Measurements from ENCODE around the gene ARSG. TPM values are rescaled to one million over a fixed set of nuclear protein-coding genes. Genes with fewer than 3 reads are reported as not detected.

The ARSG gene
- total and polyA plus RNA-seq, 12 donors = 2.1 to 49.6 (median 12.7) TPM

DNA sequence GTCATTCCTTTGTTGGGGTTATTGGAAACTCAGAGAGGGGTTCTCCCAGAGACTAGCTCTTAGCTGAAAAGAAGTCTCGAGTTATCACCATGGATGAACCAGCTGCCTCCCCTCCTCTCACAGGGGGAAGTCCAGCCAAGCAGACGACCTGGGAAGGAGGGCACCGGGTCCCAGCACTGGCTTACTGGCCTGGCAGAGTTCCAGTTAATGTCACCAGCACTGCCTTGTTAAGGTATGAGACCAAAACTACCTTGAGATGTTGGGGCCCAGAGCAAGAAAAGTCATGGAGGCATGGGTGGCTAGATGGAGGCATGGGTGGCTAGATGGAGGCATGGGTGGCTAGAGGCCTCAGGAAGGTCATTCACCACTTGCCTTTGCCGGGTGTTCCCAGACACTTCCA lies 93.6 kb downstream of the ARSG start:
- Histone ChIP-seq H3K27ac (no peak overlapping the region), H3K9me3 (replicated peaks in 1 of 3) (no peaks in the 10 kb centered on the region), H3K4me1 (replicated peaks in 1 of 2) (peaks cover 0 to 11% of the 10 kb centered on the region in 2 donors), H3K27me3 (no peaks in the 10 kb centered on the region), H3K36me3 (replicated peaks in 1 of 2) (no peaks in the 10 kb centered on the region), H3K4me3 (no peak overlapping the region)
- no peak for TF ChIP-seq POLR2A (IDR thresholded peaks at IDR 0.05)
- TF ChIP-seq, protein P1, sequence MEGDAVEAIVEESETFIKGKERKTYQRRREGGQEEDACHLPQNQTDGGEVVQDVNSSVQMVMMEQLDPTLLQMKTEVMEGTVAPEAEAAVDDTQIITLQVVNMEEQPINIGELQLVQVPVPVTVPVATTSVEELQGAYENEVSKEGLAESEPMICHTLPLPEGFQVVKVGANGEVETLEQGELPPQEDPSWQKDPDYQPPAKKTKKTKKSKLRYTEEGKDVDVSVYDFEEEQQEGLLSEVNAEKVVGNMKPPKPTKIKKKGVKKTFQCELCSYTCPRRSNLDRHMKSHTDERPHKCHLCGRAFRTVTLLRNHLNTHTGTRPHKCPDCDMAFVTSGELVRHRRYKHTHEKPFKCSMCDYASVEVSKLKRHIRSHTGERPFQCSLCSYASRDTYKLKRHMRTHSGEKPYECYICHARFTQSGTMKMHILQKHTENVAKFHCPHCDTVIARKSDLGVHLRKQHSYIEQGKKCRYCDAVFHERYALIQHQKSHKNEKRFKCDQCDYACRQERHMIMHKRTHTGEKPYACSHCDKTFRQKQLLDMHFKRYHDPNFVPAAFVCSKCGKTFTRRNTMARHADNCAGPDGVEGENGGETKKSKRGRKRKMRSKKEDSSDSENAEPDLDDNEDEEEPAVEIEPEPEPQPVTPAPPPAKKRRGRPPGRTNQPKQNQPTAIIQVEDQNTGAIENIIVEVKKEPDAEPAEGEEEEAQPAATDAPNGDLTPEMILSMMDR (IDR thresholded peaks at IDR 0.05) = no peak
- 88 to 96% (median 92%) methylated on average over 4 of the region's 4 CpGs for WGBS, 4 donors
- intact Hi-C loops (cut with DNase I) = loop anchor here in 1 of 2 donors (10.0 kb wide), 1 partner anchor 90 kb away; the partner anchor contains the start of genes ARSG and SLC16A6
- DNase-seq = peak in 1 of 7 donors; percentile 50

DNA sequence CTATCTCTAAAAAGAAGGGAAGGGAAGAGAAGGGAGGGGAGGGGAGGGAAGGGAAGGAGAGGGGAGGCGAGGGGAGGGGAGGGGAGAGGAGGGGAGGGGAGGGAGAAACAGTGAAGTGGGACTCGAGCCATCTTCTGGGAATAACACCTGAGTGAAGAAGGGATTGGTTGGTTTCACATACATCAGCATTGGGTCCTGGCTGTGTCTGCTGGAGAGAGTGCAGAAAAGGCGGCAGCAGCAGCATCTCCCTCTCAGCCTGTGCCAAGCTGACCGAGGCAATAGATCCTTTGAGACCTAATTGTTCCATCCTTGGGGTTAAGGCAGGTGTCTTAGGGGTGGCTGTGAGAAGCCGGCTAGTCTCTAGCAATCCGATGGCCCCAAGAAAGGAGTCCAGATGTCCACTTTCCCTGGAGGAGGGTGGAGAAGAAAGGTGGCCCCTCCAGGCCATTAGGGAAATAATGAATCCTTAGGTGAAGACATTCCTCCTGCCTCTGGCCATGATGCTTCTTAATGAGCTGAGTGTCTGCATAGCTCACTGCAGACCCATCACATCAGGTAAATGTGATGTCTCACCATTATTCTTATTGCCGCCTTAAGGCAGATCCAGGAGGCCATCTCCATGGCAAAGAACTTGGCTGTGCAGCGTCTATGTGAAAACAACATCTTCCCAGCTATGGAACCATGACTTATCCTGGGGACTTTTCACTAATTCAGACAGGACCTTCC lies 94.4 kb downstream of the ARSG start:
- H3K27me3 ChIP-seq = no peaks in the 10 kb centered on the region
- H3K4me1 ChIP-seq (replicated peaks in 1 of 2) = peaks cover 0 to 11% of the 10 kb centered on the region in 2 donors
- WGBS, 4 donors = 90 to 96% (median 92%) methylated on average over 7 to 8 of the region's 8 CpGs
- DNase-seq = peak in 1 of 7 donors; percentile 12
- intact Hi-C loops (cut with DNase I) = loop anchor here in 1 of 2 donors (10.0 kb wide), 1 partner anchor 91 kb away; the partner anchor contains the start of genes ARSG and SLC16A6
- H3K27ac ChIP-seq = no peak overlapping the region
- TF ChIP-seq POLR2A (IDR thresholded peaks at IDR 0.05) = no peak
- TF ChIP-seq, protein P1 (IDR thresholded peaks at IDR 0.05) = no peak
- no peak overlapping the region for H3K4me3 ChIP-seq
- H3K9me3 ChIP-seq (replicated peaks in 1 of 3) = no peaks in the 10 kb centered on the region
- no peaks in the 10 kb centered on the region for H3K36me3 ChIP-seq (replicated peaks in 1 of 2)

DNA sequence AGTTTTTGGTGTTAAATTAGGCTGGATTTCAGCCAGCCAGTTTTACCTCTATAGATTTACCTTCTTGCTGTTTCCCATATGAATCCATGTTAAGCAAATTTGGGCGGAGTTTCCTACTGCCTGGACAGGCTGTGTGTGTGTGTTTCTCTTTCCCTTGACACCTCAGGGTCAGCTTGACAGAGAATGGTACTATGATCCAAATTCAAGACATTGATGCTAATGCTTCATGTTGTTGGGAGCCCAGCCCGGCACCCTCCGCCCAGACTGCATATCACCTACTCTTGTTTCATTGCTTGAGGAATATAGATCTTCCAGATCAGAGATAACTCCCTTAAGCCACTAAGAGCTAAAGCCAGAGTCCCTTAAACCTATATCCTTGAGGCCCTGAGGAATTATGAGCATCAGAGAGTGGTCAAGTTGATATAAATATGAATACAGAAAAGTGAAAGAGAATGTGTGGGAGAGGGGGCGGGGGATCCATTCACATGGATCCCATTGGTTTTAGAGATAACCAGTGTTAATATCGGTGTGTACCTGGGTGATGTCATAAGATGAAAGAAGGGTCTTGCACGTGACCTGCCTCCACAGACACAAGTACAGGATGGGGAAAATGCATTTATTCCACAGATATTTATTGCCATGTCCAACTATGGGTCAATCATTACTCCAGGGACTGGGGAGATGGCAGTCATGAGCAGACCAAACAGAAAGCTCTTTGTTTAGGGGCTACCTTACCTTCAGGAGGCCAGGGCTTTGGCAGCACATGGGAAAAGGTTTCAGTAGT lies 96.3 kb downstream of the ARSG start:
- no peaks in the 10 kb centered on the region for H3K27me3 ChIP-seq
- no peak for TF ChIP-seq POLR2A (IDR thresholded peaks at IDR 0.05)
- TF ChIP-seq, protein P1 (IDR thresholded peaks at IDR 0.05) = no peak
- H3K9me3 ChIP-seq (replicated peaks in 1 of 3) = no peaks in the 10 kb centered on the region
- H3K4me1 ChIP-seq (replicated peaks in 1 of 2) = peaks cover 0 to 11% of the 10 kb centered on the region in 2 donors
- intact Hi-C loops (cut with DNase I) = loop anchor here in 1 of 2 donors (10.0 kb wide), 1 partner anchor 93 kb away; the partner anchor contains the start of genes ARSG and SLC16A6
- H3K4me3 ChIP-seq = no peak overlapping the region
- peak in 2 of 7 donors; percentile 8 to 46 for DNase-seq
- H3K27ac ChIP-seq = no peak overlapping the region
- WGBS, 4 donors = 90 to 94% (median 92%) methylated on average over 6 of the region's 6 CpGs
- no peaks in the 10 kb centered on the region for H3K36me3 ChIP-seq (replicated peaks in 1 of 2)

DNA sequence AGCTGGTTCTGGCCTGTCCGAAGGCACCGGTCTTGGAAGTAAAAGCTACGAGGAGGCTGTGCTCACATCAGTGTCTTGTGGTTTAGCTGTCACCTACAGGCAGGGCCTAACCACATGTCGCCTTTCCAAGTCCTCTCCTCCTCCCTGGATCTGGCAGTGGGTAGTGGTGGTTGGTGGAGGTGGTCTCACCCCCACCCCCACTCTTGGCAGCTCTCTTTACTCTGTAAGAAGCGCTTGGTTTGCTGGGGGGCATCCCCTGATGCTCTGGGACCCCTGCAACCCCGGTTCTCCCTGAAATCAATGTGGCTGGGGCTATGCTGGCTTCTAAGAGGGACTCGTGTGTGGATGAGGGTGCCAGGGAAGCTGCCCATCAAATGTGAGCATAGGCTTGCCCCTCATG lies 97.7 kb downstream of the ARSG start:
- H3K9me3 ChIP-seq (replicated peaks in 1 of 3) = no peaks in the 10 kb centered on the region
- no peak overlapping the region for H3K27ac ChIP-seq
- intact Hi-C loops (cut with DNase I) = loop anchor here in 1 of 2 donors (10.0 kb wide), 1 partner anchor 94 kb away; the partner anchor contains the start of genes ARSG and SLC16A6
- TF ChIP-seq, protein P1 (IDR thresholded peaks at IDR 0.05) = no peak
- no peak for TF ChIP-seq POLR2A (IDR thresholded peaks at IDR 0.05)
- DNase-seq = peak in 1 of 7 donors; percentile 17
- no peak overlapping the region for H3K4me3 ChIP-seq
- no peaks in the 10 kb centered on the region for H3K36me3 ChIP-seq (replicated peaks in 1 of 2)
- WGBS, 4 donors = 64 to 83% (median 75%) methylated on average over 6 to 7 of the region's 7 CpGs
- peaks cover 0 to 4% of the 10 kb centered on the region in 2 donors for H3K4me1 ChIP-seq (replicated peaks in 1 of 2)
- H3K27me3 ChIP-seq = no peaks in the 10 kb centered on the region
